Measurements from ENCODE around the gene RNF227. TPM values are rescaled to one million over a fixed set of nuclear protein-coding genes. Genes with fewer than 3 reads are reported as not detected.

RNF227 gene
- total and polyA plus RNA-seq, 2 of the 8 experiments (the other 6 are each of a cell fraction or from before 2014, with no cell fraction given): 0.63 to 1.7 TPM

DNA sequence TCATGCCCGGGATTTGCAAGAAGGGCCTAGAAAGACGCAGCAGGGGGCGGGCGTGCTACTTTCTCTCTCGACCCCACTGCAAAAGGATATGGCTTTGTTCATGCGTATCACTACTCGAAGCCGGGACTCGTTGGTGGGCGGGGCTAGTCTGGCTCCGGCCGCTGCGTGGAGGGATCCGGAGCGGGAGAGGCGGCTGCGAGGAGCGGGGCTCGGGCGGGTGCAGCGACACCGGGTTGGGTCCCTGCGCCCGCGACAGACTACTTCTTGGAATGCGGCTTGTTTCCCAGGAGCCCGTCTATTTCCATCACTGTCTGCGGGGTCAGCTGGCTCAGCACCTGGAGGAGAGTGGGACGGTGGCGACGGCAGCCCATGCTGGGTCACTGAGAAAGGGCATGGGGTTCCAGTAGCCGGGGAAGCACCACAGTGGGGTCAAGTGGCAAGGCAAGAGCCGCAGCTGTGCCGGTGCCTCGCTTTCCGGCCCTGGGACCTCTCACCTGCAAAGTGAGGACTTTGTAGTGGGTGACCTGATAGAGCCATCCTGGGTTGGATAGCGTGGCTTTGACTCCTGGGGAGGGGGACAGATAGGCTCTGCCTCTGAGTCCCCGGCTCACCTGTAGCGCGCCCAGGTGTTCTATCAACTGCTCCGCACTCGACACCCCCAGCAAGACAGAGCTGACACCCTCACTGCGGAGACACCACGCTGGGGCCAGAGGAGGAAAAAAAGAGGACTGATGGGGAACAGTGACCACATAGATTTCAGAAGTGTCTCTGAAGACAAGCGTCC lies 6.9 kb upstream of the RNF227 start (continued):
- TF ChIP-seq, protein P1, sequence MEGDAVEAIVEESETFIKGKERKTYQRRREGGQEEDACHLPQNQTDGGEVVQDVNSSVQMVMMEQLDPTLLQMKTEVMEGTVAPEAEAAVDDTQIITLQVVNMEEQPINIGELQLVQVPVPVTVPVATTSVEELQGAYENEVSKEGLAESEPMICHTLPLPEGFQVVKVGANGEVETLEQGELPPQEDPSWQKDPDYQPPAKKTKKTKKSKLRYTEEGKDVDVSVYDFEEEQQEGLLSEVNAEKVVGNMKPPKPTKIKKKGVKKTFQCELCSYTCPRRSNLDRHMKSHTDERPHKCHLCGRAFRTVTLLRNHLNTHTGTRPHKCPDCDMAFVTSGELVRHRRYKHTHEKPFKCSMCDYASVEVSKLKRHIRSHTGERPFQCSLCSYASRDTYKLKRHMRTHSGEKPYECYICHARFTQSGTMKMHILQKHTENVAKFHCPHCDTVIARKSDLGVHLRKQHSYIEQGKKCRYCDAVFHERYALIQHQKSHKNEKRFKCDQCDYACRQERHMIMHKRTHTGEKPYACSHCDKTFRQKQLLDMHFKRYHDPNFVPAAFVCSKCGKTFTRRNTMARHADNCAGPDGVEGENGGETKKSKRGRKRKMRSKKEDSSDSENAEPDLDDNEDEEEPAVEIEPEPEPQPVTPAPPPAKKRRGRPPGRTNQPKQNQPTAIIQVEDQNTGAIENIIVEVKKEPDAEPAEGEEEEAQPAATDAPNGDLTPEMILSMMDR (IDR thresholded peaks at IDR 0.05; ENCODE audit: control extremely low read depth in 1 of 3, insufficient read depth in 1 of 3, low read depth in 1 of 3, low read length in 3 of 3): no peak
- TF ChIP-seq, protein P2, sequence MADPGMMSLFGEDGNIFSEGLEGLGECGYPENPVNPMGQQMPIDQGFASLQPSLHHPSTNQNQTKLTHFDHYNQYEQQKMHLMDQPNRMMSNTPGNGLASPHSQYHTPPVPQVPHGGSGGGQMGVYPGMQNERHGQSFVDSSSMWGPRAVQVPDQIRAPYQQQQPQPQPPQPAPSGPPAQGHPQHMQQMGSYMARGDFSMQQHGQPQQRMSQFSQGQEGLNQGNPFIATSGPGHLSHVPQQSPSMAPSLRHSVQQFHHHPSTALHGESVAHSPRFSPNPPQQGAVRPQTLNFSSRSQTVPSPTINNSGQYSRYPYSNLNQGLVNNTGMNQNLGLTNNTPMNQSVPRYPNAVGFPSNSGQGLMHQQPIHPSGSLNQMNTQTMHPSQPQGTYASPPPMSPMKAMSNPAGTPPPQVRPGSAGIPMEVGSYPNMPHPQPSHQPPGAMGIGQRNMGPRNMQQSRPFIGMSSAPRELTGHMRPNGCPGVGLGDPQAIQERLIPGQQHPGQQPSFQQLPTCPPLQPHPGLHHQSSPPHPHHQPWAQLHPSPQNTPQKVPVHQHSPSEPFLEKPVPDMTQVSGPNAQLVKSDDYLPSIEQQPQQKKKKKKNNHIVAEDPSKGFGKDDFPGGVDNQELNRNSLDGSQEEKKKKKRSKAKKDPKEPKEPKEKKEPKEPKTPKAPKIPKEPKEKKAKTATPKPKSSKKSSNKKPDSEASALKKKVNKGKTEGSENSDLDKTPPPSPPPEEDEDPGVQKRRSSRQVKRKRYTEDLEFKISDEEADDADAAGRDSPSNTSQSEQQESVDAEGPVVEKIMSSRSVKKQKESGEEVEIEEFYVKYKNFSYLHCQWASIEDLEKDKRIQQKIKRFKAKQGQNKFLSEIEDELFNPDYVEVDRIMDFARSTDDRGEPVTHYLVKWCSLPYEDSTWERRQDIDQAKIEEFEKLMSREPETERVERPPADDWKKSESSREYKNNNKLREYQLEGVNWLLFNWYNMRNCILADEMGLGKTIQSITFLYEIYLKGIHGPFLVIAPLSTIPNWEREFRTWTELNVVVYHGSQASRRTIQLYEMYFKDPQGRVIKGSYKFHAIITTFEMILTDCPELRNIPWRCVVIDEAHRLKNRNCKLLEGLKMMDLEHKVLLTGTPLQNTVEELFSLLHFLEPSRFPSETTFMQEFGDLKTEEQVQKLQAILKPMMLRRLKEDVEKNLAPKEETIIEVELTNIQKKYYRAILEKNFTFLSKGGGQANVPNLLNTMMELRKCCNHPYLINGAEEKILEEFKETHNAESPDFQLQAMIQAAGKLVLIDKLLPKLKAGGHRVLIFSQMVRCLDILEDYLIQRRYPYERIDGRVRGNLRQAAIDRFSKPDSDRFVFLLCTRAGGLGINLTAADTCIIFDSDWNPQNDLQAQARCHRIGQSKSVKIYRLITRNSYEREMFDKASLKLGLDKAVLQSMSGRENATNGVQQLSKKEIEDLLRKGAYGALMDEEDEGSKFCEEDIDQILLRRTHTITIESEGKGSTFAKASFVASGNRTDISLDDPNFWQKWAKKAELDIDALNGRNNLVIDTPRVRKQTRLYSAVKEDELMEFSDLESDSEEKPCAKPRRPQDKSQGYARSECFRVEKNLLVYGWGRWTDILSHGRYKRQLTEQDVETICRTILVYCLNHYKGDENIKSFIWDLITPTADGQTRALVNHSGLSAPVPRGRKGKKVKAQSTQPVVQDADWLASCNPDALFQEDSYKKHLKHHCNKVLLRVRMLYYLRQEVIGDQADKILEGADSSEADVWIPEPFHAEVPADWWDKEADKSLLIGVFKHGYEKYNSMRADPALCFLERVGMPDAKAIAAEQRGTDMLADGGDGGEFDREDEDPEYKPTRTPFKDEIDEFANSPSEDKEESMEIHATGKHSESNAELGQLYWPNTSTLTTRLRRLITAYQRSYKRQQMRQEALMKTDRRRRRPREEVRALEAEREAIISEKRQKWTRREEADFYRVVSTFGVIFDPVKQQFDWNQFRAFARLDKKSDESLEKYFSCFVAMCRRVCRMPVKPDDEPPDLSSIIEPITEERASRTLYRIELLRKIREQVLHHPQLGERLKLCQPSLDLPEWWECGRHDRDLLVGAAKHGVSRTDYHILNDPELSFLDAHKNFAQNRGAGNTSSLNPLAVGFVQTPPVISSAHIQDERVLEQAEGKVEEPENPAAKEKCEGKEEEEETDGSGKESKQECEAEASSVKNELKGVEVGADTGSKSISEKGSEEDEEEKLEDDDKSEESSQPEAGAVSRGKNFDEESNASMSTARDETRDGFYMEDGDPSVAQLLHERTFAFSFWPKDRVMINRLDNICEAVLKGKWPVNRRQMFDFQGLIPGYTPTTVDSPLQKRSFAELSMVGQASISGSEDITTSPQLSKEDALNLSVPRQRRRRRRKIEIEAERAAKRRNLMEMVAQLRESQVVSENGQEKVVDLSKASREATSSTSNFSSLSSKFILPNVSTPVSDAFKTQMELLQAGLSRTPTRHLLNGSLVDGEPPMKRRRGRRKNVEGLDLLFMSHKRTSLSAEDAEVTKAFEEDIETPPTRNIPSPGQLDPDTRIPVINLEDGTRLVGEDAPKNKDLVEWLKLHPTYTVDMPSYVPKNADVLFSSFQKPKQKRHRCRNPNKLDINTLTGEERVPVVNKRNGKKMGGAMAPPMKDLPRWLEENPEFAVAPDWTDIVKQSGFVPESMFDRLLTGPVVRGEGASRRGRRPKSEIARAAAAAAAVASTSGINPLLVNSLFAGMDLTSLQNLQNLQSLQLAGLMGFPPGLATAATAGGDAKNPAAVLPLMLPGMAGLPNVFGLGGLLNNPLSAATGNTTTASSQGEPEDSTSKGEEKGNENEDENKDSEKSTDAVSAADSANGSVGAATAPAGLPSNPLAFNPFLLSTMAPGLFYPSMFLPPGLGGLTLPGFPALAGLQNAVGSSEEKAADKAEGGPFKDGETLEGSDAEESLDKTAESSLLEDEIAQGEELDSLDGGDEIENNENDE (IDR thresholded peaks at IDR 0.05; ENCODE audit: insufficient replicate concordance, low read length): no peak
- TF ChIP-seq CBX8 (IDR thresholded peaks at IDR 0.05; ENCODE audit: borderline replicate concordance, low read depth, low read length): no peak
- TF ChIP-seq CEBPB (IDR thresholded peaks at IDR 0.05; ENCODE audit: low read depth, low read length): no peak
- peak; percentile 52 for TF ChIP-seq ASH2L (IDR thresholded peaks at IDR 0.05; ENCODE audit: low read length)
- peak; percentile 68 for TF ChIP-seq CREB1 (IDR thresholded peaks at IDR 0.05)
- no peak for TF ChIP-seq GTF2F1 (IDR thresholded peaks at IDR 0.05; ENCODE audit: borderline replicate concordance, low read depth, low read length)

Measured in H1 (cell line).